ENCODE results near the gene FOXA2.

Gene FOXA2

GRCh38 chr20:22536141-22536828, 48.1 kb downstream of the FOXA2 start:
- DNase-seq, result no peak

GRCh38 chr20:22535483-22535882, 48.9 kb downstream of the FOXA2 start:
- DNase-seq, result no peak

- no peak for DNase-seq
Measured at GRCh38 chr20:22533823-22534751, 50.3 kb downstream of the FOXA2 start.

GRCh38 chr20:22532598-22532997, 51.8 kb downstream of the FOXA2 start:
- no peak for DNase-seq

GRCh38 chr20:22531756-22532155, 52.6 kb downstream of the FOXA2 start:
- DNase-seq, result no peak

- DNase-seq, result no peak
Measured at GRCh38 chr20:22531056-22531615, 53.2 kb downstream of the FOXA2 start.

All from activated CD4-positive, alpha-beta T cell treated with anti-CD3 and anti-CD28 coated beads for 1 hour (primary cell).